Stimulated activated CD8-positive, alpha-beta memory T cell treated with anti-CD3 and anti-CD28 coated beads, Interleukin-4, amount 100 ng/mL, for 4 hours (primary cell): ENCODE measurements around the gene SERPINB13.

Experiments
- DNase-seq, 2 donors: peaks; one replicate each; pipeline ENCODE4 v3.0.0-alpha.2; 2020; ENCODE audit warnings: low read depth in 2 of 2, low spot score in 1 of 2

The SERPINB13 gene, protein sequence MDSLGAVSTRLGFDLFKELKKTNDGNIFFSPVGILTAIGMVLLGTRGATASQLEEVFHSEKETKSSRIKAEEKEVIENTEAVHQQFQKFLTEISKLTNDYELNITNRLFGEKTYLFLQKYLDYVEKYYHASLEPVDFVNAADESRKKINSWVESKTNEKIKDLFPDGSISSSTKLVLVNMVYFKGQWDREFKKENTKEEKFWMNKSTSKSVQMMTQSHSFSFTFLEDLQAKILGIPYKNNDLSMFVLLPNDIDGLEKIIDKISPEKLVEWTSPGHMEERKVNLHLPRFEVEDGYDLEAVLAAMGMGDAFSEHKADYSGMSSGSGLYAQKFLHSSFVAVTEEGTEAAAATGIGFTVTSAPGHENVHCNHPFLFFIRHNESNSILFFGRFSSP

GRCh38 chr18:63586966-63587365 is at the start of gene SERPINB13:
SERPINB13 (plus strand) TSS chr18:63587343; CDS start chr18:63588668, 1,325 bp downstream.
- no peak for DNase-seq

GRCh38 chr18:63539904-63540510 is 47.1 kb upstream of the SERPINB13 start:
- no peak for DNase-seq

DNA sequence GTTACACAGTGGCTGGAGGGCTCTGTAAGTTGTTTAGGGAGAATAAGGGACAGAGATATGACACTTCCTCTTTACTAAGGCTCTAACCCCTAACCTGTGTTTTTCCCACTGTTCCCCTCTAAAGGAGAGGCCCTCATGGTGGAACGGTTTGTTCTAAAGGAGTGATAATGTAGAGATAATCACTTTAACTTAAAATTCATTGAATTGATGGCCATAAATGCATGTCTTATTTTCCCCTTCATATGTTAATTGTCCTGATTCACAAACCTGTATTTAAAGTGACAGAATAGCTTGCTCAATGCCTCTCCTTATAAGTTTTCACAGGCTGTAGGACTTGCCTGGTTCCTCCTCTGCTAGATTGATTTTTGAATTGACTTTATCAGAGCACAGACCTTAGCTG is 45.1 kb upstream of the SERPINB13 start, which contains the start of gene SERPINB12:
SERPINB12 (plus strand) TSS at position 301 of the 400 bp plus-strand sequence. CDS start 13,791 bp downstream, outside the sequence.
- DNase-seq: no peak

GRCh38 chr18:63544017-63544416 is 43.1 kb upstream of the SERPINB13 start:
- no peak for DNase-seq

DNA sequence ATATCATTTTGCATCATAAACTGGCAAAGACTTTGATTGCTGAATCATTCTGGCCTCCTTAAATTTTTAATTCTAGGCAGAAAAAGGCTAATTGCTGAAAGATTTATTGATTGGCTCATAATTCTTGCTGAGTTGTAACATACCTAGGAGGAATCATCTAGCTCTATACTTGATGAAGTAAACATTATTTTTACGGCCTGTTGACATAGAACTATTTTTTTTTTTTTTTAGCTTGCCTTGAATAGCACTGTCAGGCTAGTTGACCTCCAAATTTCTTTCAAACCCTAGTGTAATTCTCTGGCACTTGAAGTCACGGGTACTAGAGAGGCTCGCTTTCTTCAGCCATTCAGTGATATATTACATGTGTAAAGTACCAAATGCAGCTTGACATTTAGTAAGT is 42.1 kb upstream of the SERPINB13 start:
- DNase-seq: no peak

- DNase-seq: no peak
Observed at GRCh38 chr18:63550068-63550467, 37.1 kb upstream of the SERPINB13 start.

GRCh38 chr18:63551769-63552168 is 35.4 kb upstream of the SERPINB13 start:
- no peak for DNase-seq

GRCh38 chr18:63552581-63552980 is 34.6 kb upstream of the SERPINB13 start:
- DNase-seq: no peak

DNA sequence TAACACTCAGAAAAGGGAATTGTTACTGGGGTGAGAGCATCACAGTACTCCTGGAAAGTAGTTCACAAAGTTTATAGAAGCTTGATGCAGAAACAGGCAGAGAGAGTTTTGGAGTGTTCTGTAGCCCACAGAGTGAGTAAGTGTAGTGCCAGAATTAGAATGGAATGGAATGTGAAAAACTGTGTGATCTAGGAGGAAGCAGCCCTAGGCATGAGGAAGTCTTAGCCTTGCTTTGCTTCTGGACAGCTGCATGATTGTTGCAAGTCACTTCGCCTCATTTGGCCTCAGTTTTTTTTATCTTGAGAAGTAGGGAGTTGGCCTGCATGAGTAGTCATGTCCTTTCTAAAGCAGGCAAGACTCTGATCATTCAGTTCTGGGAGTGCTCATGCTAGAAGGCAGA is 34.1 kb upstream of the SERPINB13 start:
- DNase-seq: no peak

DNA sequence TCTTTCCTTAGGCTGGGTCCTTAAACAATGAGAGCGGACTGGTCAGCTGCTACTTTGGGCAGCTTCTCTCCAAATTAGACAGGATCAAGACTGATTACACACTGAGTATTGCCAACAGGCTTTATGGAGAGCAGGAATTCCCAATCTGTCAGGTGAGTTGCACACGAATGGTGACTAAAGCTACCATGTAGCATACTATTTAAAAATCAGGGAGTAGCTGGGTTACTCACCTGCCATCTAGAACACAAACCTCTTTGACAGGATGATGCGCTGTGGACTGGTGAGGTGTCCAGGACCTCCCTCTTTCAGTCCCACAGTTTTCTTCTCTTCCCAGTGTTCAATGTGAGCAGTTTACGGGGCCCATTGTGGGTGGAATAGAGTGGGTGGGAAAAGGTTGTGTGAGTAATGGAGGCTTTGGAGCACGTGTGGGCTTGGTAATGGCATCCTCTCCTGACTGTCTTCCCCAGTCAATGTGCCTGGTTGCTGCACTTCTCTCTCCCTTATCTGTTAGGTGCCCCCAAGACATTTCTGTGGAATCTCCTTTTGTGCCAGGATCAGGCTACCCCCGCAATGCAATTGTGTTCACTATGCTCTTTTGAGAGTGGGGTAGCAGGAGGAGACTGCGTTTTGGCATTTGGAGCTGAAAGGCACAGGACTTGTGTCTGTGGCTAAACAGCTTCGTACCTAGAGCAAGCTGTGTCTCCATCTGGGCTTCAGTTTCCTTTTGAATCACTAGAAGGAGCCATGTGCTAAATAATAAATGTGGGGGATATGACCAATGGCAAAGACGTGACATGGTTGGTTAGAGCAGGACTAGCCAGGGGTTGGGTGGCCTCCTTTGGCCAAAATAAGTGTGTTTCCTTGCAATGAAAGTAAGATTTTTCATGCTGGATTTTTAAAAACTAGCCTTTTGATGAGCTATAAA is 27.3 kb upstream of the SERPINB13 start:
- no peak for DNase-seq

GRCh38 chr18:63562284-63562683 is 24.9 kb upstream of the SERPINB13 start:
- DNase-seq: no peak

- no peak for DNase-seq
Observed at GRCh38 chr18:63564021-63564420, 23.1 kb upstream of the SERPINB13 start.

DNA sequence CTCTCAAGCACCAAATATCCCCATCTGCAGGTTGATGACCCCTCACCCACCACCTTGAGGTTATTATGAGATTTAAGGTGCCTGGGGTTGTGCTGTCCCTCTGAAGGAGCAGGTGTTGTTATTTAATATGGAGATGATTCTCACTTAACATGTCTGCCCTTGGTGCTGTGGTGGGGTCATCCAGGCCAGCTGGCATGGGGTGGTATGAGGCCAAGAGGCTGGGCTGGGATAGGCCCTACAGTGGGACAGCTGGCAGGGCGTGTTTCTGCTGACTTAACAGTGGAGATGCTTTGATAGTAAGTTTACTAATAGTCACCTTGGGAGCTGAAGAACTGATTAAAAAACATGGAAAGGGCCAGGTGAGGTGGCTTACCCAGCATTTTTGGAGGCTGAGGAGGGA is 22.6 kb upstream of the SERPINB13 start:
- no peak for DNase-seq

DNA sequence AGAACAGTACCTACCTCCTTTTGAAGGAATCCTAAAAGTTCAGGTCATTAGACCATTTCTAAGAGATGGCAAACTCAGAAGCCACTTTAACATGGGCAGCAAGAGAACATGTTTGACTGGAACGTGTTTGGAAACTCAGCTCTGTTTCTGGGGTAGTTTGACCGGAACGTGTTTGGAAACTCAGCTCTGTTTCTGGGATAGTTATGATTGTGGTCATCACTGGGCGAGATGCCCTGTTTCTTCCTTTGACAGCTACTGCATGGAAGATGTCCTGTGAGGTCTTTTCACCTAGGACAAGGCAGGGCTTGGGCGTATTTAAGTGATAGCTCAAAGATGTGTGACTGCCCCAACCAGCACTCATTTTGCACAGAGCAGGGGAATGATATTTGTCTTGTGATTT is 19.9 kb upstream of the SERPINB13 start:
- no peak for DNase-seq

GRCh38 chr18:63567825-63568224 is 19.3 kb upstream of the SERPINB13 start:
- no peak for DNase-seq

GRCh38 chr18:63570721-63571120 is 16.4 kb upstream of the SERPINB13 start:
- DNase-seq: no peak

GRCh38 chr18:63575681-63576080 is 11.5 kb upstream of the SERPINB13 start:
- no peak for DNase-seq

GRCh38 chr18:63578357-63578958 is 8.7 kb upstream of the SERPINB13 start:
- no peak for DNase-seq

GRCh38 chr18:63579616-63580015 is 7.5 kb upstream of the SERPINB13 start:
- DNase-seq: no peak

GRCh38 chr18:63585988-63586387 is 1.2 kb upstream of the SERPINB13 start:
- no peak for DNase-seq

- no peak for DNase-seq
Observed at GRCh38 chr18:63586431-63586830, 712 bp upstream of the SERPINB13 start.
